ENCODE measurements around the gene DSP.

- TF ChIP-seq CTCF (IDR thresholded peaks at IDR 0.05) (peak in 1 of 6 experiments; percentile 5), POLR2A (IDR thresholded peaks at IDR 0.05) (peak in 1 of 2 donors; percentile 55)
These were observed at the start of gene DSP for GRCh38 chr6:7541175-7542064.
